SK-N-SH (cell line): ENCODE results near the gene GALR3.

Experiments used
- ELF1 ChIP-seq: IDR thresholded peaks from 2 replicates; pipeline ENCODE4 v1.4.0; 2012
- EZH2phosphoT487 ChIP-seq: fragments of 200-600 bp; sonication (generic); IDR thresholded peaks from 2 replicates; pipeline ENCODE4 v1.6.1; 2017; ENCODE audit warnings: low read depth, mixed run types, mild to moderate bottlenecking, antibody characterized with exemption, moderate library complexity, borderline replicate concordance
- GABPA ChIP-seq: IDR thresholded peaks from 2 replicates; pipeline ENCODE4 v1.4.0; 2012; ENCODE audit warnings: low read depth, mild to moderate bottlenecking
- JUND ChIP-seq: IDR thresholded peaks from 2 replicates; pipeline ENCODE4 v1.4.0; 2012
- MXI1 ChIP-seq: IDR thresholded peaks from 2 replicates; pipeline ENCODE4 v1.6.1; 2012; ENCODE audit warnings: mild to moderate bottlenecking, low read depth, low read length, improper control_type of control experiment
- POLR2AphosphoS5 ChIP-seq: IDR thresholded peaks from 2 replicates; pipeline ENCODE4 v1.6.1; 2012; ENCODE audit warnings: low read depth, low read length
- RAD21 ChIP-seq: IDR thresholded peaks from 2 replicates; pipeline ENCODE4 v1.6.1; 2012; ENCODE audit warnings: mild to moderate bottlenecking, low read length
- SMC3 ChIP-seq: IDR thresholded peaks from 2 replicates; pipeline ENCODE4 v1.6.1; 2012; ENCODE audit warnings: low read depth, low read length, improper control_type of control experiment
- TAF1 ChIP-seq: IDR thresholded peaks from 2 replicates; pipeline ENCODE4 v1.6.1; 2012; ENCODE audit warnings: low read depth, mild to moderate bottlenecking, low read length, moderate library complexity, borderline replicate concordance
- TF ChIP-seq, protein P1 (sequence below): fragments of 200-600 bp; sonication (generic); IDR thresholded peaks from 2 replicates; pipeline ENCODE4 v1.6.1; 2017; ENCODE audit warnings: antibody characterized with exemption, mild to moderate bottlenecking, moderate library complexity
- TF ChIP-seq, protein P2 (sequence below): IDR thresholded peaks from 2 replicates; pipeline ENCODE4; 2012

DNA sequence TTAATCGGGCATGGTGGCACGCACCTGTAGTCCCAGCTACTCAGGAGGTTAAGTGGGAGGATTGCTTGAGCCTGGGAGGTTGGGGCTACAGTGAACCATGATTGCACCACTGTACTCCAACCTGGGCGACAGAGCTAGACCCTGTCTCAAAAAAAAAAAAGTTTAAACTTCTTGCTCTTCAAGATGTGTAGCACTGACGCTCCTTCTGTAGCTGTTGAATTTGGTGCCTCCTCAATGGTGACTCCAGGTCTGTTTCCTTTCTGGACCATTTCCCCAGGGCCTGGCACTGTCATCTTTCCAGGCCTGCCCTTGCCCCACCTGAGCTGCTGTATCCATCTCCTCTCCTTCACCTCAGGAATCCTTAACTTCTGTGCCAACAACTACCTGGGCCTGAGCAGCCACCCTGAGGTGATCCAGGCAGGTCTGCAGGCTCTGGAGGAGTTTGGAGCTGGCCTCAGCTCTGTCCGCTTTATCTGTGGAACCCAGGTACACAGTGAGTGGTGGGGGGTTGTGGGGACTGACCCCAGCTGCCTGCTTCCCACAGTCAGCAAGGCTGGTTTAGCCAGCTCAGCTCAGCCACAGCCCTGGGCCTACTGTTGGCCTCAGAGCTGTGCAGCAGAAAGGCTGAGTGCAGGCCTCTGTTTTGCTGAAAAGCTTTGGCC is 13.4 kb upstream of the GALR3 start:
- no peak for TF ChIP-seq RAD21
- TF ChIP-seq, protein P1, sequence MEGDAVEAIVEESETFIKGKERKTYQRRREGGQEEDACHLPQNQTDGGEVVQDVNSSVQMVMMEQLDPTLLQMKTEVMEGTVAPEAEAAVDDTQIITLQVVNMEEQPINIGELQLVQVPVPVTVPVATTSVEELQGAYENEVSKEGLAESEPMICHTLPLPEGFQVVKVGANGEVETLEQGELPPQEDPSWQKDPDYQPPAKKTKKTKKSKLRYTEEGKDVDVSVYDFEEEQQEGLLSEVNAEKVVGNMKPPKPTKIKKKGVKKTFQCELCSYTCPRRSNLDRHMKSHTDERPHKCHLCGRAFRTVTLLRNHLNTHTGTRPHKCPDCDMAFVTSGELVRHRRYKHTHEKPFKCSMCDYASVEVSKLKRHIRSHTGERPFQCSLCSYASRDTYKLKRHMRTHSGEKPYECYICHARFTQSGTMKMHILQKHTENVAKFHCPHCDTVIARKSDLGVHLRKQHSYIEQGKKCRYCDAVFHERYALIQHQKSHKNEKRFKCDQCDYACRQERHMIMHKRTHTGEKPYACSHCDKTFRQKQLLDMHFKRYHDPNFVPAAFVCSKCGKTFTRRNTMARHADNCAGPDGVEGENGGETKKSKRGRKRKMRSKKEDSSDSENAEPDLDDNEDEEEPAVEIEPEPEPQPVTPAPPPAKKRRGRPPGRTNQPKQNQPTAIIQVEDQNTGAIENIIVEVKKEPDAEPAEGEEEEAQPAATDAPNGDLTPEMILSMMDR: no peak
- no peak for TF ChIP-seq ELF1
- TF ChIP-seq SMC3: no peak
- no peak for TF ChIP-seq JUND
- TF ChIP-seq, protein P2, sequence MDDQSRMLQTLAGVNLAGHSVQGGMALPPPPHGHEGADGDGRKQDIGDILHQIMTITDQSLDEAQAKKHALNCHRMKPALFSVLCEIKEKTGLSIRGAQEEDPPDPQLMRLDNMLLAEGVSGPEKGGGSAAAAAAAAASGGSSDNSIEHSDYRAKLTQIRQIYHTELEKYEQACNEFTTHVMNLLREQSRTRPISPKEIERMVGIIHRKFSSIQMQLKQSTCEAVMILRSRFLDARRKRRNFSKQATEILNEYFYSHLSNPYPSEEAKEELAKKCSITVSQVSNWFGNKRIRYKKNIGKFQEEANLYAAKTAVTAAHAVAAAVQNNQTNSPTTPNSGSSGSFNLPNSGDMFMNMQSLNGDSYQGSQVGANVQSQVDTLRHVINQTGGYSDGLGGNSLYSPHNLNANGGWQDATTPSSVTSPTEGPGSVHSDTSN: no peak
- no peak for TF ChIP-seq TAF1
- TF ChIP-seq MXI1: no peak
- TF ChIP-seq GABPA: no peak
- TF ChIP-seq POLR2AphosphoS5: no peak
- no peak for TF ChIP-seq EZH2phosphoT487
